Hepatocyte (in vitro differentiated cells): Measurements from ENCODE around the gene TSPYL4. TPM values are rescaled to one million over a fixed set of nuclear protein-coding genes. Genes with fewer than 3 reads are reported as not detected.

Experiments used
- DNase-seq: peaks from one replicate; pipeline ENCODE4 v3.0.0-alpha.2; 2016; ENCODE audit warnings: low spot score
- H2AFZ ChIP-seq: fragments of 200-600 bp; sonication (generic); 2 replicates; pipeline ENCODE4 v1.6.0; 2016; ENCODE audit warnings: antibody characterized with exemption, mild to moderate bottlenecking
- H3K27ac ChIP-seq: fragments of 200-600 bp; sonication (generic); 2 replicates; pipeline ENCODE4 v1.5.1; 2016; ENCODE audit warnings: mild to moderate bottlenecking
- H3K27me3 ChIP-seq: fragments of 200-600 bp; sonication (generic); 2 replicates; pipeline ENCODE4 v1.6.1; 2016
- H3K36me3 ChIP-seq: fragments of 200-600 bp; sonication (generic); replicated peaks from 2 replicates; pipeline ENCODE4 v1.5.1; 2016; ENCODE audit warnings: low read depth; ENCODE audit not compliant: insufficient read depth
- H3K4me1 ChIP-seq: fragments of 200-600 bp; sonication (generic); 2 replicates; pipeline ENCODE4 v1.5.1; 2016; ENCODE audit warnings: mild to moderate bottlenecking, moderate library complexity; ENCODE audit not compliant: insufficient read depth
- H3K4me2 ChIP-seq: fragments of 200-600 bp; sonication (generic); 2 replicates; pipeline ENCODE4 v1.6.0; 2016
- H3K4me3 ChIP-seq: fragments of 200-600 bp; sonication (generic); 2 replicates; pipeline ENCODE4 v1.5.1; 2016; ENCODE audit warnings: mild to moderate bottlenecking
- H3K79me2 ChIP-seq: fragments of 200-600 bp; sonication (generic); 2 replicates; pipeline ENCODE4 v1.6.0; 2017; ENCODE audit warnings: mild to moderate bottlenecking
- H3K9me2 ChIP-seq: fragments of 200-600 bp; sonication (generic); replicated peaks from 2 replicates; pipeline ENCODE4 v1.6.0; 2017; ENCODE audit warnings: mild to moderate bottlenecking; ENCODE audit not compliant: insufficient read depth
- H3K9me3 ChIP-seq: fragments of 200-600 bp; sonication (generic); 2 replicates; pipeline ENCODE4 v1.5.1; 2016; ENCODE audit warnings: low read depth, mild to moderate bottlenecking
- H4K20me1 ChIP-seq: fragments of 200-600 bp; sonication (generic); 2 replicates; pipeline ENCODE4 v1.6.0; 2016; ENCODE audit warnings: mild to moderate bottlenecking; ENCODE audit not compliant: insufficient read depth, poor library complexity, severe bottlenecking
- CTCF ChIP-seq: fragments of 200-600 bp; sonication (generic); IDR thresholded peaks from 2 replicates; pipeline ENCODE4 v1.5.1; 2016; ENCODE audit warnings: antibody characterized with exemption, mild to moderate bottlenecking; ENCODE audit not compliant: poor library complexity
- EZH2 ChIP-seq: fragments of 200-600 bp; sonication (generic); IDR thresholded peaks from 2 replicates; pipeline ENCODE4 v1.6.1; 2016; ENCODE audit warnings: antibody characterized with exemption, mild to moderate bottlenecking, borderline replicate concordance
- EZH2phosphoT487 ChIP-seq: fragments of 200-600 bp; sonication (generic); IDR thresholded peaks from one replicate; pipeline ENCODE4 v1.6.1; 2018; ENCODE audit warnings: antibody characterized with exemption, mild to moderate bottlenecking, low read depth, moderate library complexity; ENCODE audit not compliant: unreplicated experiment, severe bottlenecking
- WGBS: methylation state at CpG from one replicate; pipeline ENCODE4 v1.1.6; 2016; ENCODE audit warnings: low lambda C conversion rate; ENCODE audit errors: missing lambda C conversion rate; 5-methylcytosine and 5-hydroxymethylcytosine counted together
- polyA plus RNA-seq: library from polyadenylated mRNA; unstranded; fragments of >200 nt; fragmentation: Nextera tagmentation; extraction: Ambion mirVana; gene quantifications from 2 replicates; pipeline ENCODE4 v1.2.1, GENCODE V29; 2016
- total RNA-seq: library from RNA; depleted of rRNA; stranded (reverse); fragments of >200 nt; gene quantifications from 2 replicates; pipeline ENCODE4 v1.2.3, GENCODE V29; 2014

The TSPYL4 gene
- total and polyA plus RNA-seq, 2 experiments from 2014 or later = 11.9 to 25.3 TPM

- Histone ChIP-seq H4K20me1 (no peaks in the 10 kb centered on the region), H3K27me3 (no peaks in the 10 kb centered on the region), H3K4me3 (no peak overlapping the region), H3K79me2 (no peaks in the 10 kb centered on the region), H3K4me2 (no peak overlapping the region), H3K27ac (no peak overlapping the region), H3K4me1 (no peaks in the 10 kb centered on the region), H3K36me3 (no peaks in the 10 kb centered on the region), H3K9me3 (no peaks in the 10 kb centered on the region), H3K9me2 (no peaks in the 10 kb centered on the region), H2AFZ (no peak overlapping the region)
- no peak for TF ChIP-seq EZH2
- no peak for TF ChIP-seq EZH2phosphoT487
- no peak for TF ChIP-seq CTCF
- DNase-seq = no peak
- 97% methylated on average over 2 of the region's 2 CpGs for WGBS
These were observed 52.3 kb downstream of the TSPYL4 start for GRCh38 chr6:116201538-116201937.

- TF ChIP-seq CTCF (no peak), EZH2phosphoT487 (no peak), EZH2 (no peak)
- WGBS = 89% methylated on average over 3 of the region's 3 CpGs
- Histone ChIP-seq H3K4me2 (no peak overlapping the region), H3K4me3 (no peak overlapping the region), H3K4me1 (no peaks in the 10 kb centered on the region), H3K27me3 (no peaks in the 10 kb centered on the region), H3K79me2 (no peaks in the 10 kb centered on the region), H3K36me3 (no peaks in the 10 kb centered on the region), H4K20me1 (no peaks in the 10 kb centered on the region), H3K9me3 (no peaks in the 10 kb centered on the region), H3K9me2 (no peaks in the 10 kb centered on the region), H2AFZ (no peak overlapping the region), H3K27ac (no peak overlapping the region)
- DNase-seq = no peak
These were observed 53.1 kb downstream of the TSPYL4 start for GRCh38 chr6:116200619-116201249.

Other genes starting within 250 kb of the TSPYL4 start
- 15.3 and 16.9 TPM in 2 replicates for gene FRK, start 193.2 kb downstream of the TSPYL4 start, total RNA-seq
- 2.5 and 2.7 TPM in 2 replicates for gene FRK, start 193.2 kb downstream of the TSPYL4 start, polyA plus RNA-seq
- 10.3 and 11.4 TPM in 2 replicates for gene NT5DC1, start 153.2 kb downstream of the TSPYL4 start, total RNA-seq
- 27.8 and 39.2 TPM in 2 replicates for gene NT5DC1, start 153.2 kb downstream of the TSPYL4 start, polyA plus RNA-seq
- gene COL10A1, start 127.9 kb downstream of the TSPYL4 start, total RNA-seq = 0.04 and 0.07 TPM in 2 replicates
- gene COL10A1, start 127.9 kb downstream of the TSPYL4 start, polyA plus RNA-seq = 0.05 TPM in 1 of 2 replicates, not detected in the other
- 76.7 and 85.0 TPM in 2 replicates for gene TSPYL1, start 25.9 kb upstream of the TSPYL4 start, total RNA-seq
- gene TSPYL1, start 25.9 kb upstream of the TSPYL4 start, polyA plus RNA-seq = 24.2 and 32.1 TPM in 2 replicates
- 36.9 and 45.0 TPM in 2 replicates for gene DSE, start 116.9 kb upstream of the TSPYL4 start, total RNA-seq
- gene DSE, start 116.9 kb upstream of the TSPYL4 start, polyA plus RNA-seq = 19.9 and 22.4 TPM in 2 replicates
- gene CALHM6, start 207.3 kb upstream of the TSPYL4 start, total RNA-seq = 0.83 TPM in 1 of 2 replicates, not detected in the other
- 0.43 and 0.50 TPM in 2 replicates for gene CALHM6, start 207.3 kb upstream of the TSPYL4 start, polyA plus RNA-seq